HEK293 (cell line): Measurements from ENCODE around the gene PHLDB3.

Experiments used
- OSR2 ChIP-seq: fragments of 450-650 bp; formaldehyde crosslinking; IDR thresholded peaks from 2 replicates; pipeline ENCODE4 v1.5.1; 2016; ENCODE audit warnings: missing biosample characterization, missing genetic modification characterization
- PRDM10 ChIP-seq: fragments of 450-650 bp; formaldehyde crosslinking; IDR thresholded peaks from 2 replicates; pipeline ENCODE4 v1.5.1; 2016; ENCODE audit warnings: missing biosample characterization, missing genetic modification characterization
- PRDM6 ChIP-seq: fragments of 450-650 bp; formaldehyde crosslinking; IDR thresholded peaks from 2 replicates; pipeline ENCODE4 v1.5.1; 2017; ENCODE audit warnings: missing biosample characterization, missing genetic modification characterization
- REPIN1 ChIP-seq: fragments of 450-650 bp; formaldehyde crosslinking; IDR thresholded peaks from 2 replicates; pipeline ENCODE4 v1.5.1; 2017; ENCODE audit warnings: missing biosample characterization, missing genetic modification characterization, low read depth
- SALL2 ChIP-seq: fragments of 450-650 bp; formaldehyde crosslinking; IDR thresholded peaks from 2 replicates; pipeline ENCODE4 v1.5.0; 2017; ENCODE audit warnings: missing biosample characterization, mild to moderate bottlenecking, missing genetic modification characterization, borderline replicate concordance
- SCRT2 ChIP-seq: fragments of 450-650 bp; formaldehyde crosslinking; IDR thresholded peaks from 2 replicates; pipeline ENCODE4 v1.5.1; 2016; ENCODE audit warnings: missing biosample characterization, missing genetic modification characterization
- SP3 ChIP-seq: fragments of 450-650 bp; formaldehyde crosslinking; IDR thresholded peaks from 2 replicates; pipeline ENCODE4 v1.5.1; 2016; ENCODE audit warnings: missing biosample characterization, missing genetic modification characterization
- SP7 ChIP-seq: fragments of 450-650 bp; formaldehyde crosslinking; IDR thresholded peaks from 2 replicates; pipeline ENCODE4 v1.5.1; 2016; ENCODE audit warnings: missing biosample characterization, missing genetic modification characterization
- TCF7L2 ChIP-seq: IDR thresholded peaks from 2 replicates; pipeline ENCODE4 v1.6.1; 2011; ENCODE audit warnings: low read depth, mild to moderate bottlenecking, inconsistent platforms, low read length, moderate library complexity, borderline replicate concordance
- TSHZ1 ChIP-seq: fragments of 450-650 bp; formaldehyde crosslinking; IDR thresholded peaks from 2 replicates; pipeline ENCODE4 v1.5.1; 2016; ENCODE audit warnings: missing biosample characterization, missing genetic modification characterization, borderline replicate concordance
- ZBTB1 ChIP-seq: fragments of 450-650 bp; formaldehyde crosslinking; IDR thresholded peaks from 2 replicates; pipeline ENCODE4 v1.5.1; 2016; ENCODE audit warnings: missing biosample characterization, missing genetic modification characterization
- ZBTB17 ChIP-seq: fragments of 450-650 bp; formaldehyde crosslinking; IDR thresholded peaks from 2 replicates; pipeline ENCODE4 v1.5.1; 2016; ENCODE audit warnings: missing biosample characterization, missing genetic modification characterization
- ZBTB48 ChIP-seq: fragments of 450-650 bp; formaldehyde crosslinking; IDR thresholded peaks from 2 replicates; pipeline ENCODE4 v1.5.1; 2016; ENCODE audit warnings: missing biosample characterization, missing genetic modification characterization
- ZBTB49 ChIP-seq: fragments of 450-650 bp; formaldehyde crosslinking; IDR thresholded peaks from 2 replicates; pipeline ENCODE4 v1.5.1; 2016; ENCODE audit warnings: missing biosample characterization, missing genetic modification characterization, low read depth
- ZNF133 ChIP-seq: fragments of 450-650 bp; formaldehyde crosslinking; IDR thresholded peaks from 2 replicates; pipeline ENCODE4 v1.5.1; 2016; ENCODE audit warnings: missing biosample characterization, missing genetic modification characterization
- ZNF2 ChIP-seq: fragments of 450-650 bp; formaldehyde crosslinking; IDR thresholded peaks from 2 replicates; pipeline ENCODE4 v1.5.1; 2016; ENCODE audit warnings: missing biosample characterization, missing genetic modification characterization
- ZNF214 ChIP-seq: fragments of 450-650 bp; formaldehyde crosslinking; IDR thresholded peaks from 2 replicates; pipeline ENCODE4 v1.5.1; 2017; ENCODE audit warnings: missing biosample characterization, mild to moderate bottlenecking, missing genetic modification characterization, borderline replicate concordance
- ZNF311 ChIP-seq: fragments of 450-650 bp; formaldehyde crosslinking; IDR thresholded peaks from 2 replicates; pipeline ENCODE4 v1.5.1; 2017; ENCODE audit warnings: missing biosample characterization, missing genetic modification characterization, borderline replicate concordance
- ZNF362 ChIP-seq: fragments of 450-650 bp; formaldehyde crosslinking; IDR thresholded peaks from 2 replicates; pipeline ENCODE4 v1.5.1; 2016; ENCODE audit warnings: missing biosample characterization, missing genetic modification characterization
- ZNF423 ChIP-seq: fragments of 450-650 bp; formaldehyde crosslinking; IDR thresholded peaks from 2 replicates; pipeline ENCODE4 v1.5.1; 2016; ENCODE audit warnings: missing biosample characterization, missing genetic modification characterization
- ZNF473 ChIP-seq: fragments of 450-650 bp; formaldehyde crosslinking; IDR thresholded peaks from 2 replicates; pipeline ENCODE4 v1.5.1; 2017; ENCODE audit warnings: missing biosample characterization, missing genetic modification characterization
- ZNF529 ChIP-seq: fragments of 450-650 bp; formaldehyde crosslinking; IDR thresholded peaks from 2 replicates; pipeline ENCODE4 v1.5.1; 2017; ENCODE audit warnings: missing genetic modification characterization, missing biosample characterization; ENCODE audit not compliant: insufficient replicate concordance
- ZNF558 ChIP-seq: fragments of 450-650 bp; formaldehyde crosslinking; IDR thresholded peaks from 2 replicates; pipeline ENCODE4 v1.5.1; 2016; ENCODE audit warnings: missing biosample characterization, missing genetic modification characterization
- ZNF610 ChIP-seq: fragments of 450-650 bp; formaldehyde crosslinking; IDR thresholded peaks from 2 replicates; pipeline ENCODE4 v1.5.1; 2016; ENCODE audit warnings: missing biosample characterization, missing genetic modification characterization, borderline replicate concordance
- ZNF645 ChIP-seq: fragments of 450-650 bp; formaldehyde crosslinking; IDR thresholded peaks from 2 replicates; pipeline ENCODE4; 2016; ENCODE audit warnings: missing biosample characterization, missing genetic modification characterization
- ZNF658 ChIP-seq: fragments of 450-650 bp; formaldehyde crosslinking; IDR thresholded peaks from 2 replicates; pipeline ENCODE4; 2016; ENCODE audit warnings: missing biosample characterization, missing genetic modification characterization

The PHLDB3 gene

GRCh38 chr19:43463381-43464133 lies 41.0 kb downstream of the PHLDB3 start (continued):
- TF ChIP-seq PRDM6 (tag by site-specific recombination) (no peak), SP7 (tag by site-specific recombination) (peak; percentile 65), SCRT2 (tag by site-specific recombination) (no peak), PRDM10 (tag by site-specific recombination) (peak; percentile 33), ZBTB49 (no peak), TCF7L2 (no peak), ZNF610 (peak; percentile 86; the same call in 1 of the 2 replicates), ZNF645 (tag by site-specific recombination) (no peak), ZNF423 (tag by site-specific recombination) (no peak), REPIN1 (tag by site-specific recombination) (no peak), ZNF311 (tag by site-specific recombination) (no peak), TSHZ1 (tag by site-specific recombination) (no peak), ZNF529 (tag by site-specific recombination) (no peak), ZNF558 (tag by site-specific recombination) (no peak), ZNF133 (tag by site-specific recombination) (no peak; the same call in 1 of the 2 replicates), OSR2 (tag by site-specific recombination) (no peak), ZNF473 (no peak), ZNF362 (tag by site-specific recombination) (no peak), ZNF2 (tag by site-specific recombination) (no peak; the same call in 1 of the 2 replicates), ZNF658 (tag by site-specific recombination) (no peak), SP3 (tag by site-specific recombination) (peak; percentile 100), ZBTB17 (peak; percentile 88), ZBTB48 (tag by site-specific recombination) (no peak), SALL2 (tag by site-specific recombination) (no peak), ZBTB1 (tag by site-specific recombination) (no peak), ZNF214 (tag by site-specific recombination) (no peak)
